Stimulated activated CD4-positive, alpha-beta T cell treated with anti-CD3 and anti-CD28 coated beads, Interleukin-12 subunit alpha, Interleukin-12 subunit beta, amount 100 ng/mL, for 24 hours (primary cell): Measurements from ENCODE around the gene SPDEF.

Source experiments
- DNase-seq, 2 experiments: peaks; one replicate each; pipeline ENCODE4 v3.0.0-alpha.2; 2020; ENCODE audit warnings: low read depth in 2 of 2

The SPDEF gene

DNA sequence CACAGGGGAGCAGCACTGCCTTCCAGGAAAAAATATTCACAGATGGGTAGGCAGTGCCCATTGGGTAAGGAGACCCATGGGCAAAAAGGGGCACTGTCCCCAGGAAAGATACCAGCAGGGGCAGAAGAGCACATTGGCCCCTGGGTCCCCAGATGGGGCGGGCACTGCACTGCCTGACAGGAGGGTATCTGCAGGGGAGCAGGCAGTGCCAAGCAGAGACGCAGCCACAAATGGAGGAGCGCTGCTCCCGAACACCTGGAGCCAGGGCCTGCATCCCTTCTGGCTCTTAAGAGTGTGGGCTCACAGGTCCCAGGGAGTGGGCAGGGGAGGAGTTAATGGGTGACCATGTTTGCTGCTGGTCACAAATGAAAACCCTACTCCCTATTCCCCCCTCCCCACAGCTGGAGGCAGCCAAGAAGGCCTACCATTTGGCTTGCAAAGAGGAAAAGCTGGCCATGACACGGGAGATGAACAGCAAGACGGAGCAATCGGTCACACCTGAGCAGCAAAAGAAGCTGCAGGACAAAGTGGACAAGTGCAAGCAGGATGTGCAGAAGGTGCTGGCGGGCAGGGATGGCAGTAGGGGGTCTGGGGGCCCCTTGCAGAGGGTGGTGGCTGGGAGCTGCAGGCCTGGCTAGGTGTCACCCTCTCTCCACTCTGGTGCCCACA is 27.0 kb downstream of the SPDEF start:
- DNase-seq, result no peak

DNA sequence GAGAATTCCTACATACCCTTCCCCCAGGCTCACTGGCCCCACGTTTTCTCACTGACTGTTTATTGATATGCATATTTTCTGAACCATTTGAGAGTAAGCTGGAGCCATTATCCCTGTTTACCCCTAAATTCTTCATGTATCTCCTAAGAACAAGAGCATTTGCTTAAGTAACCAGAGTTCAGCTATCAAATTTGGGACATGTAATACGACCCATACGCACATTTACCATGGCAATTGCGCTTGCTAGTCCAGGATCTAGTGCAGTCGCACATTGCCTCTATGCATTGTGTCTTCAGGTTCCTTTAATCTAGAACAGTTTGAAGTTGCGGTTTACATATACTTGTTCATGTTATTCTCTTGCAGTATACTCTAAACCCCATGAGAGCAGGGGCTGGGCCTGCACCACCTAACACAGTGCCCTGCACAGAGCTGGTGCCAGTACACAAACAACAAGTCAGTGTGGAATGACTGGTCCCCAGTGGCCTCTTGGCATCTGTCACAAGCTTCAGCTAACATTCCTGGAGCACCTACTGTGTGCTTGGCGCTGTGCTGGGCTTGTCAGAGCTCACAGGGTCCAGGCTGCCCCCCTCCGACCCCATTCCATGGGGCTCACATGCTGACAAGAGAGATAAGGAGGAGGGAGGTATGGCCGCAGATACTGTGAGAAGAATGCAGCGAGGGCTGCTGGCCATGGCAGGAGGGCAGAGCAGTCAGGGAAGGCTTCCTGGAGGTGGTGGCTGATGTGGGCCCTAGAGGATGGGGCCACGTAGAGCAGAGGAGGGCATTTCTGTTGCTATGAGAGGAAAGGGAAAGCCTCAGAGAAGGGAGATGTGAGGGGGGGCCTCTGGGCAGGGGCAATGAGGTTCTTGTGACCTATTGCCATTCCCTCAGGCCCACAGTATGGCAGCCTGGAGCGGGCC is 28.1 kb downstream of the SPDEF start:
- DNase-seq, result no peak

DNA sequence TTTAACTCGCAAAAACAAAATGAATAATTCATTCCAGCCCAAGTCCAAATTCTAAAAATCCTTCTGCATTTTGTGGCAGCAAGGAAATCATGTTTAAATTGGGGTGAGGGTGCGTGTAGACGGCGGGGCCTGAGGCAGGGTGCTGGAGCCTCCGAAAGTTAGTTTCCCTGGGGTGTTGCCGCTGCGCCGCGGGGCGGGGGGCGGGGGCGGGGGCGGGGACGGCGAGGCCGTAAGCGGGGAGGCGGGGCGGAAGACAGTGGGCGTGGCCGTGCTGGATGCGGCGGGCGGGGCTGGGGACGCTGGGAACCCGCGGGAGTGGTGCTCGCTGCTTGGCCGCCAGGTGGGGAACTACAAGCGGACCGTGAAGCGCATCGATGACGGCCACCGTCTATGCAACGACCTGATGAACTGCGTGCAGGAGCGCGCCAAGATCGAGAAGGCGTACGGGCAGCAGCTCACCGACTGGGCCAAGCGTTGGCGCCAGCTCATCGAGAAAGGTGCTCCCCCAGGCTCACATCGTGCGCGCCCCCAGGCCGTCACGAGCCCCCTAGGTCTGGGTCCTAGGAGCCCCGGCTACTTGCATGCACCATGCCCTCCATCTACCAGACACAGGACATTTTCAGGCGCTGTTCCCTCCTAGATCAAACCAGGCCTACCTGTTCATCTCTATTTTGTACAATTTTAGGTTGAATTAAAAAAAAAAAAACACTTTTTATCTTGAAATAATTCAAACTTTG is 29.0 kb downstream of the SPDEF start:
- DNase-seq, result peak; percentile 89 to 97

GRCh38 chr6:34526241-34526972 is 29.7 kb downstream of the SPDEF start:
- DNase-seq, result no peak

- DNase-seq, result no peak
Measured at GRCh38 chr6:34525431-34526175, 30.5 kb downstream of the SPDEF start.

- no peak for DNase-seq
Measured at GRCh38 chr6:34524971-34525370, 31.2 kb downstream of the SPDEF start.

GRCh38 chr6:34524499-34524898 is 31.6 kb downstream of the SPDEF start:
- no peak for DNase-seq

- no peak for DNase-seq
Measured at GRCh38 chr6:34523441-34524206, 32.5 kb downstream of the SPDEF start.

GRCh38 chr6:34522761-34523160 is 33.4 kb downstream of the SPDEF start:
- DNase-seq, result no peak

- DNase-seq, result no peak
Measured at GRCh38 chr6:34521463-34522285, 34.5 kb downstream of the SPDEF start.

GRCh38 chr6:34520645-34521462 is 35.3 kb downstream of the SPDEF start:
- no peak for DNase-seq

- DNase-seq, result no peak
Measured at GRCh38 chr6:34519971-34520644, 36.0 kb downstream of the SPDEF start.

GRCh38 chr6:34518669-34519365 is 37.3 kb downstream of the SPDEF start:
- DNase-seq, result no peak

DNA sequence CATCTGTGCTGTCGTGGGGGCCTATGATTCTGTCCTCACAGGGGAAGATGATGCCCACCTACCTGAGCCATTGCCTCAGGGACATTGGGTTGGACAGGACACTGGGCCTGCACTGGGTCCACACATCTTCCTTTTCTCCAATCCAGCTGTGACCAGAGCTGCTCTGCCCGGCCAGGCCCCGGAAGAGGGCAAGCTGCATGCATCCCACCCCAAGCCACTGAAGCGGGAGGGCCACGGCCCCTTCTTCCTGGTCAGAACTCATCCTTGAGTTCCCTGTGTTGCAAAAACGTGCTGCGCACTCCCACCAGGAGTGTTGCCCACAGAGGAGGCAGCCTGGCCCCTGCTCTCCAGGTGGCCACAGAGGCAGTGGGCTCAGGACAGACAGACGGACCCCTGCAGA is 38.2 kb downstream of the SPDEF start:
- no peak for DNase-seq

DNA sequence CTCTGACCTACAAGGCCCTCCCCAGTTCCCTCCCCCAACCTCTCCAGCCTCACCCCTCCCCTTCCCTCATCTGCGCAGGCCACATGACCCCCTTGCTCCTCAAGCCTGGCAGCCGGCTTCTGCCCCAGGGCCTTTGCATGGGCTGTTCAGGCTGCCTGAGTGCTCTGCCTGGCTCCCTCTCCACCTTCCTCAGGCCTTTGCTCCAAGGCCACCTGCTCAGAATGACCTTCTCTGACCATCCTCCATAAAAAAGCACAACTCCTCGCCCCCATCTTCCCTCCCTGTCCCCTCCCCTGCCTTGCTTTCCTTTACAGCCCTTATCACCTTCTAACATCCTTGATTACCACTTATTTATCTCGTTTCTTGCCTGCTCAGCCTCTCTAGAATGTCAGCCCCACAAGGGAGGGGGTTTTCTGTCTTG is 38.7 kb downstream of the SPDEF start:
- no peak for DNase-seq

DNA sequence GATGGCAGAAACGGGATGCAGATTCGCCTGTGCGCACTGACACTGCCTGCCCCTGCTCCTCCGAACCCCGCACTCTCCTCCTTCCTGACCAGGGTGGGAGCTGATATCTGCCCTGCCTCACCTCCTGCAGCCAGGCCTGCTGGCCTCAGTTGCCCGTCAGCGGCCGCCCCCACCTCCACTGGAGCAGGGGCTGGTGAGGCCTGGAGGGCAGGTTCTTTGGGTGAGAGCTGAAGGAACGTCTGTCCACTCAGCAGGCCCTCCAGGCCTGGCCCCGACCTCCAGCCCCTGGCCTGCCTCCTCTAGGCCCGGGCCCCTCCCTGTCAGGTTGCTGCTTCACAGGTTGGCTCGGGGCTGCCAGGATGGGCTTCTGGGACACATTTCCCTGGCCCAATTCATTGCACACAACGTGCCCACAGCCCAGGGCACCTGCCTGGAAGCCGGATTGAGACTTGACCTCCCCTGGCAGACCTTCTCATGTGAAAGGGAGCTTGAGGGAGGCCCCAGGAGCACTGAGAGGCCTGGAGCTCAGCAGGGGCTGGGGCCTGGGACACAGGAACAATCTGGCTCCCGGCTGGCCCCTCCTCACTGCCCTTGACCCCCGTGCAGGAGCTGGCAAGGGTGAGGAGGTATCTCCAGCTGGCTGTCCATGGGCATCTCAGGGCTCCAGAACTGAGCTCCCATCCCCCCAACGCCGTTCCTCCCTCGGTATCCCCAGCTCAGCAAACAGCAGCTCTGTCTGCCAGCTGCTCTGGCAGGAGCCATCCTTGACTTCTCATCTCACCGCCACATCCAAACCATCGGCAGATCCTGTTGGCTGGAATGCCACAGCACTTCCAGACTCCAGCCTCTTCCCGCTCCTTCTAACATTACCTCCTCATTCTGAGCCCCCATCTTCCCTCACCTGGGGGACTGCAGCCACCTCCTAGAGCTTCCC is 39.5 kb downstream of the SPDEF start:
- DNase-seq, result no peak
